SK-N-MC (cell line): ENCODE data around the gene TTLL13.

Experiments
- EZH2 ChIP-seq: fragments of 200-600 bp; sonication (generic); IDR thresholded peaks from one replicate; pipeline ENCODE4 v1.6.1; 2017; ENCODE audit warnings: antibody characterized with exemption
- FOXP2 ChIP-seq: optimal IDR thresholded peaks from 2 replicates; pipeline ENCODE3; 2011; ENCODE audit warnings: mild to moderate bottlenecking, moderate library complexity; ENCODE audit not compliant: insufficient read depth; ENCODE audit errors: extremely low read length, control extremely low read depth
- POLR2AphosphoS5 ChIP-seq: IDR thresholded peaks from 2 replicates; pipeline ENCODE4 v1.6.1; 2012; ENCODE audit warnings: mild to moderate bottlenecking, low read depth, low read length, borderline replicate concordance

DNA sequence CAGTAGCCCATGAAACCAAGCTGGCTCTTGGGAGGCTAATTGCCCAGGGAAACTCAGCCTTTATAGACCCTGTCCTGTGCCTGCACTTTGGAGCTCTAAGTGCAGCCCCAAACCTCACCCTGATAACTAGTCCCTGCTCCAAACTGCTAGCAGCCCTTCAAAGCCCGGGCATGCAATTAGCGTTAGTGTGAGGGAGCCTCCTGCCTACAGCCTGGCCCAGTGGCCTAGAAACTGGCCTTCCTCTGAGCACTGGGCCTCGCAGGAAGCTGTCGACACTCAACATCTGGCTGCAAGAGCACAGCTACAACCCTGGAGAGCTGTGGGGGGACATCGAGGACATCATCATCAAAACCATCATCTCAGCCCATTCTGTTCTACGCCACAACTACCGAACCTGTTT, 8.4 kb downstream of the TTLL13 start:
- TF ChIP-seq POLR2AphosphoS5 (no peak), EZH2 (no peak), FOXP2 (no peak)
